B cell (primary cell): ENCODE results near the gene PLEKHG3. TPM values are rescaled to one million over a fixed set of nuclear protein-coding genes. Genes with fewer than 3 reads are reported as not detected.

Source experiments
- ATAC-seq: fragments of 200-7000 bp; cut with Tn5 transposase; one replicate; pipeline ENCODE4 v1.10.0; 2021; ENCODE audit warnings: low read depth, mild to moderate bottlenecking, moderate number of reproducible peaks, moderate library complexity
- CTCF ChIA-PET: fragments of 350-600 bp; sonication (Branson Sonifier 250); formaldehyde crosslinking; loops from one replicate; lab custom pipeline; 2021; ENCODE audit warnings: antibody characterized with exemption, inconsistent platforms; lab: Charles Lee
- POLR2A ChIA-PET: fragments of 350-600 bp; sonication (Branson Sonifier 250); formaldehyde crosslinking; loops from one replicate; lab custom pipeline; 2021; ENCODE audit warnings: antibody characterized with exemption; lab: Charles Lee
- DNase-seq: peaks from one replicate; pipeline ENCODE4 v3.0.0; 2013
- H2AFZ ChIP-seq: 2 replicates; pipeline ENCODE4 v1.6.1; 2012; ENCODE audit warnings: mild to moderate bottlenecking, low read depth, low read length; ENCODE audit not compliant: insufficient read depth, poor library complexity, severe bottlenecking
- H3K27ac ChIP-seq, 2 donors: 1 replicate in 1 of 2; 2 replicates in 1 of 2; pipeline ENCODE4 v1.5.1; 2012 to 2013; ENCODE audit warnings: low read length in 2 of 2, mild to moderate bottlenecking in 2 of 2, moderate library complexity in 1 of 2
- H3K27me3 ChIP-seq, 4 experiments: fragments of 200-600 bp in 1 of 4; sonication (generic) in 1 of 4; replicated peaks in 1 of 4; 1 replicate in 2 of 4; 2 replicates in 2 of 4; pipeline versions ENCODE4 v1.6.1 to v1.7.0; 2013 to 2016; ENCODE audit warnings: low read length in 3 of 4, mild to moderate bottlenecking in 2 of 4, mixed read lengths in 1 of 4, moderate library complexity in 1 of 4; ENCODE audit not compliant: insufficient read depth in 4 of 4, control insufficient read depth in 3 of 4; ENCODE audit errors: control extremely low read depth in 1 of 4
- H3K36me3 ChIP-seq, 2 experiments: replicated peaks in 1 of 2; 1 replicate in 1 of 2; 2 replicates in 1 of 2; pipeline versions ENCODE4 v1.6.1 to v1.7.1; 2013; ENCODE audit warnings: low read length in 1 of 2; ENCODE audit not compliant: insufficient read depth in 2 of 2, control insufficient read depth in 1 of 2; ENCODE audit errors: control extremely low read depth in 1 of 2, extremely low read depth in 1 of 2
- H3K4me1 ChIP-seq, 2 donors: fragments of 200-600 bp in 1 of 2; sonication (generic) in 1 of 2; 1 replicate in 1 of 2; 2 replicates in 1 of 2; pipeline versions ENCODE4 v1.5.1 to v1.6.1; 2013 to 2017; ENCODE audit warnings: low read length in 2 of 2; ENCODE audit not compliant: control insufficient read depth in 2 of 2, insufficient read depth in 2 of 2
- H3K4me2 ChIP-seq: replicated peaks from 2 replicates; pipeline ENCODE3; 2012; ENCODE audit warnings: mild to moderate bottlenecking, low read depth, low read length; ENCODE audit not compliant: poor library complexity, severe bottlenecking
- H3K4me3 ChIP-seq, 5 experiments: fragments of 200-600 bp in 1 of 5; sonication (generic) in 1 of 5; 1 replicate in 3 of 5; 2 replicates in 2 of 5; pipeline versions ENCODE4 v1.5.1 to v1.7.0; 2011 to 2016; ENCODE audit warnings: low read length in 4 of 5, mild to moderate bottlenecking in 4 of 5, low read depth in 2 of 5, control low read depth in 1 of 5, moderate library complexity in 1 of 5; ENCODE audit not compliant: insufficient read depth in 1 of 5; ENCODE audit errors: control extremely low read depth in 1 of 5, extremely low read depth in 1 of 5
- H3K79me2 ChIP-seq: fragments of 200-600 bp; sonication (generic); one replicate; pipeline ENCODE4 v1.6.0; 2016; ENCODE audit warnings: low read length; ENCODE audit not compliant: control insufficient read depth, insufficient read depth
- H3K9ac ChIP-seq: fragments of 200-600 bp; sonication (generic); 2 replicates; pipeline ENCODE4 v1.6.1; 2017; ENCODE audit warnings: mild to moderate bottlenecking, low read length, moderate library complexity
- H3K9me3 ChIP-seq, 3 donors: one replicate each; pipeline versions ENCODE4 v1.6.1 to v1.7.1; 2013; ENCODE audit warnings: low read length in 2 of 3; ENCODE audit not compliant: control insufficient read depth in 2 of 3, insufficient read depth in 1 of 3; ENCODE audit errors: control extremely low read depth in 1 of 3
- H4K20me1 ChIP-seq: 2 replicates; pipeline ENCODE4 v1.6.0; 2012; ENCODE audit warnings: mild to moderate bottlenecking, low read length; ENCODE audit not compliant: insufficient read depth, control insufficient read depth, poor library complexity, severe bottlenecking
- H3K27ac Mint-ChIP-seq: one replicate; pipeline ENCODE4 v1.8.0; 2021; ENCODE audit warnings: mixed read lengths
- H3K27me3 Mint-ChIP-seq: one replicate; pipeline ENCODE4 v1.8.0; 2021; ENCODE audit warnings: mixed read lengths
- H3K4me1 Mint-ChIP-seq: one replicate; pipeline ENCODE4 v1.8.0; 2021; ENCODE audit warnings: mixed read lengths
- H3K4me3 Mint-ChIP-seq: one replicate; pipeline ENCODE4 v1.8.0; 2021; ENCODE audit warnings: mixed read lengths
- H3K9me3 Mint-ChIP-seq: one replicate; pipeline ENCODE4 v1.8.0; 2022; ENCODE audit warnings: mixed read lengths; ENCODE audit not compliant: insufficient read depth
- EZH2 ChIP-seq: IDR thresholded peaks from 2 replicates; pipeline ENCODE4 v1.6.1; 2012; ENCODE audit warnings: borderline replicate concordance, low read depth, mild to moderate bottlenecking, moderate library complexity, low read length; ENCODE audit not compliant: insufficient read depth, poor library complexity, severe bottlenecking
- WGBS: methylation state at CpG from one replicate; pipeline ENCODE4 v1.1.5; 2013; ENCODE audit warnings: missing lambda C conversion rate; ENCODE audit not compliant: insufficient coverage; 5-methylcytosine and 5-hydroxymethylcytosine counted together
- intact Hi-C: fragments of 100-400 bp; cut with micrococcal nuclease; formaldehyde crosslinking; loops from one replicate; pipeline ENCODE4 v1.10.0; 2022
- polyA plus RNA-seq: library from polyadenylated mRNA; depleted of rRNA; stranded (reverse); fragments of >200 nt; gene quantifications from 2 replicates; pipeline ENCODE4 v1.2.3, GENCODE V29; 2012
- total RNA-seq, 2 donors: library from RNA; stranded (reverse); fragments of 120-200 nt in 1 of 2; gene quantifications; 1 replicate in 1 of 2; 2 replicates in 1 of 2; pipeline versions ENCODE4 v1.2.3 to v1.2.4, GENCODE V29; 2013 to 2022
- TF ChIP-seq, protein P1 (sequence below): fragments of 200-600 bp; IDR thresholded peaks from one replicate; pipeline ENCODE4 v1.8.0; 2022; ENCODE audit warnings: antibody characterized with exemption, mild to moderate bottlenecking

The PLEKHG3 gene
- total and polyA plus RNA-seq, 2 donors (not counting 1 experiment from before 2014, with no cell fraction given) = 0.12 to 0.25 TPM

DNA sequence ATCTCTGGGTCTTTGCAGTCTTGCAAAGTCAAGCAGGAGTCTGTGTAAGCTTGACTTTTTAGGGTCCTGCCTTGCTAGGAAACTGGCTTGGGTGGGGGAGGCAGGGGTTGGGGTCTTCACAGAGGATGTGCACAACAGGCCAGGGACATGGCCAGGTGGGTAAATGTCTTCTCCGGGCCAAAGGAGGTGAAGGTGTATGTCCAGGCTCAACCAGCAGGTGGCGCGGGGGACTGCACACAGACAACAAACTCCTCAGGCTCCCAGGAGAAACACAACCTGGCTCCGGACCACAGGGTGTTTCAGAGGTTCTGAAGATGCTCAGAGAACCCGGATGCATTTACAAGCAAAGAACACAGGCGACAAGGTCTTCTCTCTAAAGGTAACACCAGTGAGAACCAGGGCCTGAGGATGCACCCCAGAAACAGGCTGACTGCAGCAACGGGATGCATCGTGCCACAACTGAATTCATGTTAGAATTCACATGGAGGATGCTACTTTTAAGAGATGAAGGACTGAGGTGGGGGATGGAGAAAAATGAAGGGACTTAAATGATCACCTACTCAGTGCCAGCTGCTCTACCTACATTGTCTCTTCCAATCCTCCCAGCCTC is 56.0 kb downstream of the PLEKHG3 start:
- DNase-seq (peak; percentile 35), ATAC-seq (no peak)
- H3K36me3 ChIP-seq = no peaks in the 10 kb centered on the region
- H3K9me3 Mint-ChIP-seq = no peaks in the 10 kb centered on the region
- H3K4me1 Mint-ChIP-seq = peaks cover 13% of the 10 kb centered on the region
- H3K9me3 ChIP-seq = no peaks in the 10 kb centered on the region
- no peak overlapping the region for H3K4me3 Mint-ChIP-seq
- H3K4me3 ChIP-seq = no peak overlapping the region
- 67% methylated on average over 4 of the region's 8 CpGs for WGBS
- peaks cover 6% of the 10 kb centered on the region in 2 donors for H3K4me1 ChIP-seq
- no peaks in the 10 kb centered on the region for H3K79me2 ChIP-seq
- no peak overlapping the region for H3K27ac Mint-ChIP-seq
- H3K9ac ChIP-seq = no peak overlapping the region
- CTCF ChIA-PET = interaction anchor here (1.7 kb wide), 1 partner anchor 132 kb away, joined by 5 read pairs; no protein-coding TSS in a partner anchor
- H3K4me2 ChIP-seq = no peak overlapping the region
- H3K27ac ChIP-seq = no peak overlapping the region
- H4K20me1 ChIP-seq = no peaks in the 10 kb centered on the region
- POLR2A ChIA-PET = no interaction called here
- intact Hi-C loops = loop anchor here (5.0 kb wide), 2 partner anchors 132 to 418 kb away; no protein-coding TSS in a partner anchor
- peaks cover 47% of the 10 kb centered on the region for H3K27me3 Mint-ChIP-seq
- no peak overlapping the region for H2AFZ ChIP-seq
- TF ChIP-seq, protein P1, sequence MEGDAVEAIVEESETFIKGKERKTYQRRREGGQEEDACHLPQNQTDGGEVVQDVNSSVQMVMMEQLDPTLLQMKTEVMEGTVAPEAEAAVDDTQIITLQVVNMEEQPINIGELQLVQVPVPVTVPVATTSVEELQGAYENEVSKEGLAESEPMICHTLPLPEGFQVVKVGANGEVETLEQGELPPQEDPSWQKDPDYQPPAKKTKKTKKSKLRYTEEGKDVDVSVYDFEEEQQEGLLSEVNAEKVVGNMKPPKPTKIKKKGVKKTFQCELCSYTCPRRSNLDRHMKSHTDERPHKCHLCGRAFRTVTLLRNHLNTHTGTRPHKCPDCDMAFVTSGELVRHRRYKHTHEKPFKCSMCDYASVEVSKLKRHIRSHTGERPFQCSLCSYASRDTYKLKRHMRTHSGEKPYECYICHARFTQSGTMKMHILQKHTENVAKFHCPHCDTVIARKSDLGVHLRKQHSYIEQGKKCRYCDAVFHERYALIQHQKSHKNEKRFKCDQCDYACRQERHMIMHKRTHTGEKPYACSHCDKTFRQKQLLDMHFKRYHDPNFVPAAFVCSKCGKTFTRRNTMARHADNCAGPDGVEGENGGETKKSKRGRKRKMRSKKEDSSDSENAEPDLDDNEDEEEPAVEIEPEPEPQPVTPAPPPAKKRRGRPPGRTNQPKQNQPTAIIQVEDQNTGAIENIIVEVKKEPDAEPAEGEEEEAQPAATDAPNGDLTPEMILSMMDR = peak; percentile 60
- TF ChIP-seq EZH2 = no peak
- H3K27me3 ChIP-seq = peaks cover 0 to 16% (median 6%) of the 10 kb centered on the region in 4 experiments

DNA sequence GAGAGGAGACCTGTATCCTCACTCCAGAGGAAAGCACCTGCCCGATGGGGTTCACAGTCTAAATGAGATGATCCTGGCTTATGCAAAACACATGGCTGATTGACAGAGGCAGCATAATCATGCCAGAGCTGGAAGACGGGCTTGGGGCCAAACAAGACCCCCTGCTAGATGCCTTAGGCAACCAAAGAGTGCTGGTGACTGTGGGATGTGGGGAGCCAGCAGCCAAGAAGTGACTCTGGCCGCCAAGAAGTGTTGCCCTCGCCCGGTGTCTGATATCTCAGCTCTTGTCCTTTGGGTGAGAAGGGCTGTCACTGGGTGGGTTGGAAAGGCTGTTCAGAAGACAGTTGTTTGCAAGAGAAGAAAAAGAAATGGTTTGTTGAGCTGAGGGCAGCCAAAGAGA is 56.7 kb downstream of the PLEKHG3 start:
- no peak overlapping the region for H3K4me2 ChIP-seq
- WGBS = 89% methylated on average over 5 of the region's 5 CpGs
- Mint-ChIP-seq H3K27me3 (peaks cover 47% of the 10 kb centered on the region), H3K4me3 (no peak overlapping the region), H3K9me3 (no peaks in the 10 kb centered on the region), H3K27ac (no peak overlapping the region), H3K4me1 (peaks cover 13% of the 10 kb centered on the region)
- peaks cover 6% of the 10 kb centered on the region in 2 donors for H3K4me1 ChIP-seq
- ChIA-PET CTCF (interaction anchor here (0.8 to 2.4 kb wide), 2 partner anchors 131 to 199 kb away, joined by 3 to 16 read pairs; no protein-coding TSS in a partner anchor), POLR2A (no interaction called here)
- ATAC-seq = no peak
- H3K9ac ChIP-seq = no peak overlapping the region
- peaks cover 0 to 16% (median 6%) of the 10 kb centered on the region in 4 experiments for H3K27me3 ChIP-seq
- intact Hi-C loops = loop anchor here (5.0 kb wide), 2 partner anchors 131 to 419 kb away; no protein-coding TSS in a partner anchor
- H3K79me2 ChIP-seq = no peaks in the 10 kb centered on the region
- H3K9me3 ChIP-seq = no peaks in the 10 kb centered on the region
- H3K27ac ChIP-seq = no peak overlapping the region
- H2AFZ ChIP-seq = no peak overlapping the region
- H4K20me1 ChIP-seq = no peaks in the 10 kb centered on the region
- H3K4me3 ChIP-seq = no peak overlapping the region
- TF ChIP-seq, protein P1 = no peak
- no peak for TF ChIP-seq EZH2
- no peak for DNase-seq
- H3K36me3 ChIP-seq = no peaks in the 10 kb centered on the region
